H1 (cell line): ENCODE results near the gene PLEKHA3. TPM values are rescaled to one million over a fixed set of nuclear protein-coding genes. Genes with fewer than 3 reads are reported as not detected.

Source experiments
- EP300 ChIP-seq, 2 experiments: IDR thresholded peaks; 1 replicate in 1 of 2; 2 replicates in 1 of 2; pipeline ENCODE4 v1.6.1; 2011 to 2012; ENCODE audit warnings: low read depth in 2 of 2, low read length in 2 of 2, mild to moderate bottlenecking in 2 of 2, borderline replicate concordance in 1 of 2, inconsistent platforms in 1 of 2, moderate library complexity in 1 of 2
- SIN3A ChIP-seq, 2 experiments: IDR thresholded peaks in 1 of 2; conservative IDR thresholded peaks in 1 of 2; 2 replicates each; pipeline ENCODE4 v1.6.1; 2011 to 2012; ENCODE audit warnings: low read length in 2 of 2, improper control_type of control experiment in 1 of 2, low read depth in 1 of 2, mild to moderate bottlenecking in 1 of 2
- polyA plus RNA-seq, 7 experiments: library from polyadenylated mRNA; depleted of rRNA in 3 of 7; stranded (reverse) in 5 of 7; unstranded in 2 of 7; fragments of >200 nt in 5 of 7; fragments of 200-250 nt in 2 of 7; gene quantifications; 1 replicate in 5 of 7; 2 replicates in 1 of 7; 4 replicates in 1 of 7; pipeline versions ENCODE4 v1.2.1 to v1.2.3, GENCODE V29; 2011 to 2013; ENCODE audit warnings: missing spikeins in 2 of 7, mixed read lengths in 2 of 7
- total RNA-seq: library from RNA; stranded (reverse); fragmentation: NEBNext Ultra II Directional; extraction: Animal tissue kit (Norgen Biotek cat#: 25700); gene quantifications from 2 replicates; pipeline ENCODE4 v1.2.1, GENCODE V29; 2021
- TF ChIP-seq, protein P1 (sequence below): IDR thresholded peaks from 2 replicates; pipeline ENCODE4 v1.6.1; 2012; ENCODE audit warnings: low read length, inconsistent platforms

PLEKHA3 gene
- total and polyA plus RNA-seq, 2 of the 8 experiments (the other 6 are each of a cell fraction or from before 2014, with no cell fraction given), result 1.9 to 20.1 TPM

DNA sequence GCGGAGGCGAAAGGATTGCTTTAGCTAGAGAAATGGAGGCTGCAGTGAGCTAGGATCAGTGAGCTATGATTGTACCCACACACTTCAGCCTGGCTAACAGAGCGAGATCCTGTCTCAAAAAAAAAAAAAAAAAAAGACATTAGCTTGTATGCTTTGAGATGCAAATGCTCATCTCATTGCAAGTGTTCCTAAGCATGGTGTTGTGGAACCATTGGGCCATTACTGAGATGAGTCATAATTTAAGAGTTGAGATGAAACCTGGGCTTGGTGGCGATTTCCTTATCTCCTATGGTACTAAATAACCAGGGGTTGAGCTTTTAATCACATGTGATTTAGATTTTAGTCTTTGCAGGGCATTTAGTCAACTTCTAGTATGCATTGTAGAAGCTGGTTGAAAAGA is 2.2 kb downstream of the PLEKHA3 start (continued):
- TF ChIP-seq, protein P1, sequence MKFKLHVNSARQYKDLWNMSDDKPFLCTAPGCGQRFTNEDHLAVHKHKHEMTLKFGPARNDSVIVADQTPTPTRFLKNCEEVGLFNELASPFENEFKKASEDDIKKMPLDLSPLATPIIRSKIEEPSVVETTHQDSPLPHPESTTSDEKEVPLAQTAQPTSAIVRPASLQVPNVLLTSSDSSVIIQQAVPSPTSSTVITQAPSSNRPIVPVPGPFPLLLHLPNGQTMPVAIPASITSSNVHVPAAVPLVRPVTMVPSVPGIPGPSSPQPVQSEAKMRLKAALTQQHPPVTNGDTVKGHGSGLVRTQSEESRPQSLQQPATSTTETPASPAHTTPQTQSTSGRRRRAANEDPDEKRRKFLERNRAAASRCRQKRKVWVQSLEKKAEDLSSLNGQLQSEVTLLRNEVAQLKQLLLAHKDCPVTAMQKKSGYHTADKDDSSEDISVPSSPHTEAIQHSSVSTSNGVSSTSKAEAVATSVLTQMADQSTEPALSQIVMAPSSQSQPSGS, result no peak
- TF ChIP-seq SIN3A (conservative IDR thresholded peaks at IDR 0.05 in 1 of 2, IDR thresholded peaks at IDR 0.05 in 1 of 2; ENCODE audit: low read depth in 1 of 2, low read length in 2 of 2) (no peak), EP300 (IDR thresholded peaks at IDR 0.05; ENCODE audit: borderline replicate concordance in 1 of 2, low read depth in 2 of 2, low read length in 2 of 2) (no peak)
